Colonic mucosa (tissue), 4 donors: ENCODE measurements around the gene EPHA1. TPM values are rescaled to one million over a fixed set of nuclear protein-coding genes. Genes with fewer than 3 reads are reported as not detected.

Source experiments
- DNase-seq: peaks from one replicate; pipeline ENCODE4 v3.0.0-alpha.2; 2020
- H3K27ac ChIP-seq: fragments of 200-600 bp; one replicate; pipeline ENCODE4 v1.8.0; 2021
- H3K27me3 ChIP-seq: fragments of 200-600 bp; one replicate; pipeline ENCODE4 v1.8.0; 2021
- H3K36me3 ChIP-seq: fragments of 200-600 bp; one replicate; pipeline ENCODE4 v1.8.0; 2021
- H3K4me1 ChIP-seq: fragments of 200-600 bp; one replicate; pipeline ENCODE4 v1.8.0; 2021; ENCODE audit warnings: mild to moderate bottlenecking
- H3K4me3 ChIP-seq: fragments of 200-600 bp; one replicate; pipeline ENCODE4 v1.8.0; 2021
- H3K9ac ChIP-seq, 2 donors: one replicate each; pipeline ENCODE4 v1.7.0; 2013; ENCODE audit warnings: control low read depth in 2 of 2, low read depth in 2 of 2, low read length in 2 of 2
- H3K9me3 ChIP-seq: fragments of 200-600 bp; one replicate; pipeline ENCODE4 v1.8.0; 2021
- intact Hi-C: fragments of 100-400 bp; cut with DNase I; formaldehyde crosslinking; loops from one replicate; pipeline ENCODE4 v1.14.1; 2022
- total RNA-seq, 2 donors: library from RNA; stranded (reverse); fragmentation: NEBNext Ultra II Directional in 1 of 2; extraction: Animal tissue kit (Norgen Biotek cat#: 25700) in 1 of 2; gene quantifications; one replicate each; pipeline ENCODE4 v1.2.1, GENCODE V29; 2021
- TF ChIP-seq, protein P1 (sequence below): fragments of 200-600 bp; IDR thresholded peaks from one replicate; pipeline ENCODE4 v1.8.0; 2022; ENCODE audit warnings: antibody characterized with exemption, mild to moderate bottlenecking
- donor health status: healthy.
- donor health status: DM: no; HTN: no; CAD: no.
- donor health status: DM: no; HTN: no; CAD: no.

The EPHA1 gene
- total RNA-seq, 2 donors from 2014 or later: 16.0 to 18.4 TPM

DNA sequence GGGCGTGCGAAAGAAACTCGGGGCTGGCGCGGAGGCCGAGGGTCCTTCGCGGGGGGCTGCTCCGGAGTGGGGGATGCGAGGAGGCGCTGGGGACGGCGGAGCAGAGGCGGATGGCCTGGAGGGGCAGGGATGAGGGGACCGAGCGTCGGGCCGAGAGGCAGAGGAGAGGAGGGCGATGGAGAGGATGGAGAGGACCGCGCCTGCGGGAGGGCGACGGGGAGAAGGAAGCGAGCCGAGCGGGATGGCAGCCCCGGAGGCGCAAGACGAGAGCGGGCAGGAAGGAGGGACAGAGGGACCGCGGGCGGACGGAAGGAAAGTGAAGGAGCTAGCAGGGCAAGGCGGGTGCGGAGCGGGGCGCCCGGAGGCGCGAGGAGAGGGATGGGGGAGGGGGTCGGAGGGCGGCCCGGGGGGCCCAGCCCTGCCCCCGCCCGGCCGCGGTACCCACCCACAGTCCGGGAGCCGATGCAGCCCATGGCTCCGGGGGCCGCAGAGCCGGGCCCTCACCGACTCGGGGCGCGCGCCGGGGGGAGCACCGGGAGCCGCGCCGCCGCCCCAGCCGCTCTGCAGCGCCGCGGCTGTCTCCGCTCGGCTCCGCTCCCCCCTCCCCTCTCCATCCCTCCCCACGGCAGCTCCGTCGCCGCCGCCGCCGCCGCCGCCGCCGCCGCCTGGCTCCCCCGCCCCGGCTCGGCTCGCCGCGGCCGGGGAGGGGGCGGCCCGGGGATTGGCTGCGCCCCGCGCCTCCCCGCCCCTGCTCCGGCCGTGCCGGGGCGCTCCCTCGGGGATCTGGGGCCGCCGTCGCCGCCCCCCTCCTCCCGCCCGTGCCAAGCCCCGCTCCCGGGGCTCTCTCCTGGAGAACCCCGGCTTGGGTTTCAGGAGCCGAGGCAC, 46.3 kb downstream of the EPHA1 start, which contains the start of gene FAM131B:
TSS of gene FAM131B (minus strand) at position 583 of the 885 bp plus-strand sequence. CDS start at position 473, 110 bp downstream.
- intact Hi-C loops: no loop called here
- H3K27ac ChIP-seq: no peak within 1 kb of the TSS
- TF ChIP-seq, protein P1, sequence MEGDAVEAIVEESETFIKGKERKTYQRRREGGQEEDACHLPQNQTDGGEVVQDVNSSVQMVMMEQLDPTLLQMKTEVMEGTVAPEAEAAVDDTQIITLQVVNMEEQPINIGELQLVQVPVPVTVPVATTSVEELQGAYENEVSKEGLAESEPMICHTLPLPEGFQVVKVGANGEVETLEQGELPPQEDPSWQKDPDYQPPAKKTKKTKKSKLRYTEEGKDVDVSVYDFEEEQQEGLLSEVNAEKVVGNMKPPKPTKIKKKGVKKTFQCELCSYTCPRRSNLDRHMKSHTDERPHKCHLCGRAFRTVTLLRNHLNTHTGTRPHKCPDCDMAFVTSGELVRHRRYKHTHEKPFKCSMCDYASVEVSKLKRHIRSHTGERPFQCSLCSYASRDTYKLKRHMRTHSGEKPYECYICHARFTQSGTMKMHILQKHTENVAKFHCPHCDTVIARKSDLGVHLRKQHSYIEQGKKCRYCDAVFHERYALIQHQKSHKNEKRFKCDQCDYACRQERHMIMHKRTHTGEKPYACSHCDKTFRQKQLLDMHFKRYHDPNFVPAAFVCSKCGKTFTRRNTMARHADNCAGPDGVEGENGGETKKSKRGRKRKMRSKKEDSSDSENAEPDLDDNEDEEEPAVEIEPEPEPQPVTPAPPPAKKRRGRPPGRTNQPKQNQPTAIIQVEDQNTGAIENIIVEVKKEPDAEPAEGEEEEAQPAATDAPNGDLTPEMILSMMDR: no peak
- DNase-seq: no peak
- no peaks in the 10 kb centered on the region for H3K36me3 ChIP-seq
- no peaks in the 10 kb centered on the region for H3K4me1 ChIP-seq
- H3K9me3 ChIP-seq: no peaks in the 10 kb centered on the region
- H3K27me3 ChIP-seq: peaks cover 30% of the 10 kb centered on the region
- H3K9ac ChIP-seq: peak within 1 kb of the TSS in 1 of 2 donors; percentile 24
- peak within 1 kb of the TSS; percentile 52 for H3K4me3 ChIP-seq

DNA sequence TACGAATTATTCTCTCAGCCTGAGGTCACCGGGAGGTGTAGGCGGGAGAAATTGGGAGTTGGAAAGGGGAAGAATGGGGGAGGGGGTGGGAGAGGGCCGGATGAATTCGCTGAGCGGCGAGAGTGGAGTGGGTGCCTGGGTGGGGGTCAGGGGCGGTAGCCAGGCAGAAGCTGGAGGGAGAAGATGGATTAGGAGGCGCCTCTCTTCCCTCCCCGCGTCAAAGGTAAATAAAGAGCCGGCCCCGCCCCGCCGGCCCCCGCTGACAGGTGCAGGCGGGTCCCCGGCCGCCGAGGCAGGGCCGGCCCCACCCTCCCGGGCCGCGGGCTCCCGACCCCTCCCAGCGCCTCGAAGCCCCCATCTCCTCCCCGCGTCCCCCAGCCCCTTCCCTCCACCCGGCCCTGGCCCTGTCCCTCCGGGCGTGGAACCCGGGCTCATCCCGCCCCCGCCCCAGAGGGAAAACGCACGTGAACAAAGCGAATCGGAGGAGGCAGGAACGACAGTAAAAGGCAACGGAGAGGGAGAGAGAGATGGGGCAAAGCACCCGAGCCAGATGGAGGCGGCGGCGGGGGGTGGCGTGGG, 47.0 kb downstream of the EPHA1 start:
- TF ChIP-seq, protein P1: no peak
- peaks cover 30% of the 10 kb centered on the region for H3K27me3 ChIP-seq
- no peaks in the 10 kb centered on the region for H3K4me1 ChIP-seq
- no peak for DNase-seq
- H3K9me3 ChIP-seq: no peaks in the 10 kb centered on the region
- H3K4me3 ChIP-seq: peak overlapping the region; percentile 52
- H3K36me3 ChIP-seq: no peaks in the 10 kb centered on the region
- no peak overlapping the region for H3K27ac ChIP-seq
- H3K9ac ChIP-seq: no peak overlapping the region
- intact Hi-C loops: no loop called here

DNA sequence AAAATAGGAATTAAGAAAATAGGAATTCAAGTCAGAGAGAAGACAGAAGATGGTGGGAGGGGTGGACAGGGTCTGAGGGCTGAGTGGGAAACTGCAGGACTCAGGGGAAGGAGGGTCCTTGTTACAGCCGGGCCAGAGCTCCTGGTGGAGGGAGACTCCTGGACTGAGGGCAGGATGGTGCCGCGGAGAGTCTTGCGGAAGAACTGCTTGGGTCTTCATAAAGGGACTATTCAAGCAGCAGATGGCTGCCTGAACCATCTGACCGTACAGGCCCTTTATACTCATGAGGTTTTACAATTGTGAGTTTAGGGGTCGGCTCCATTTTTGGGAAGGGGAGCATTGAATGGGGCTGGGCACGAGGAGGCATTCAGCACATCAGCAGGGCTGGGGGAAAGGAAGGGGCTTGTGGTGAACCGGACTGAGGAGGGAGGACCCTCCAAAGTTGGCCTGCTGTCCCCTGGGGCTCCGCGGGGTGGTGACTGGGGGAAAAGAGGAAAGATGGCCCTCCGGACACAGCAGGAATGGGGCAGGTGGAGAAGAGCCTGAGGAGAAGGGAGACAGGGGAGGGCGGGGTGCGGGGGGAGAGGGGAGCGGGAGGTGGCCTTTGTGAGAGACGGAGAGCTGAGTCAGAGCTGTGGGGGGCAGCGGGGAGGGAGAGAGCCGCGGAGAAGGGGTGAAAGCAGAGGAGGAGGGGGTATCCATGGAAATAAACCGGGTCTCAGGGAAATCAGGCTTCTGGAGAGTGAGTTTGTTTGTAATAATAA, 47.7 kb downstream of the EPHA1 start:
- Histone ChIP-seq H3K36me3 (no peaks in the 10 kb centered on the region), H3K4me1 (no peaks in the 10 kb centered on the region), H3K9ac (no peak overlapping the region), H3K4me3 (no peak overlapping the region), H3K27me3 (peaks cover 30% of the 10 kb centered on the region), H3K27ac (no peak overlapping the region), H3K9me3 (no peaks in the 10 kb centered on the region)
- TF ChIP-seq, protein P1: no peak
- intact Hi-C loops: no loop called here
- DNase-seq: no peak

DNA sequence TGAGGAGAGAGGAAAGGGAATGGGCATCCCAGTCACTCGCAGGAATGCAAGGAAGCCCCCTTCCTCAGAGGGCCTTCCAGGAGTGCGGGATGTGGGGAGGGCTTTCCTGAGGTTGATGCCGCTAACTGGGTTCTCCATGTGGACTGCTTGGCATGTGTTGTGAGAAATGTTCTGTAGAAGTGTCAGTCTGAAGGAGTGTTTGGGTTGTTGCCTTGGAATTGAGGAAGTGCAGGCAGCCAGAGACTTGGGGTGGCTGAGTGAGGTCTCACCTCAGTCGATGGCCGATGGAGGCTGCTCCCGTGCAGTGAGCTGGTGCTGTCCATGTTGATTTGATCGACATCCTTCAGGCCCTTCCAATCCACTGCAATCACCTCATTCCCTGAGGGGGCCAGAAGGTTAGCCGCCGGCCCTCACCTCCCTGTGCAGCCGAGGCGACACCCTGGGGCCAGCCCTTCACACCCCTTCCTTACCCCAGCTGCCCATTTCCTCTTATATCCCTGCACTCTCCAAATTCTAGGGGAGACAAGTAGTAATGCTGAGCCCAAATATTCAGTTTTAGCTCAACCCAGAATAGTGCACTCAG, 48.8 kb downstream of the EPHA1 start:
- H3K27me3 ChIP-seq: peaks cover 30% of the 10 kb centered on the region
- H3K9ac ChIP-seq: no peak overlapping the region
- no peaks in the 10 kb centered on the region for H3K36me3 ChIP-seq
- H3K9me3 ChIP-seq: no peaks in the 10 kb centered on the region
- intact Hi-C loops: no loop called here
- H3K4me3 ChIP-seq: no peak overlapping the region
- TF ChIP-seq, protein P1: no peak
- DNase-seq: no peak
- no peaks in the 10 kb centered on the region for H3K4me1 ChIP-seq
- no peak overlapping the region for H3K27ac ChIP-seq

DNA sequence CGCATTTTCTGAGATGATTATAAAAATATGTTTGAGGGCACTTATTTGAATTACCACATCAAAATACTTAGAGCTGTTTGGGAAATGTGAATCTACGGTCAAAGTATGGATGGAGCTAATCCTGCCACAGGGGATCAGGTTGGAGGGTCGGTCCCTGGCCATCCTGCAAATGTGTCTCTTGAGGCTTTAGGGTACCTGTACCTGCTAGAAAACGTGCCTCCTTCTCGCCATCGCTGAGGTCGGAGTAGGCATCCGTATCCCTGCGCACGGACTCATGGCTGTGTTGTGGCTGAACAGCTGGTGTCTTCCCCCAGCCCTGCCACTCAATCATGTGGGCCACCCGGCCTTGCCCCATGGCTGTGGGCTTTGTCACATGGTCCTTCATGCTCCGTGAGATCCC, 50.0 kb downstream of the EPHA1 start:
- Histone ChIP-seq H3K27ac (no peak overlapping the region), H3K36me3 (no peaks in the 10 kb centered on the region), H3K9me3 (no peaks in the 10 kb centered on the region), H3K4me1 (no peaks in the 10 kb centered on the region), H3K27me3 (peaks cover 26% of the 10 kb centered on the region), H3K4me3 (no peak overlapping the region), H3K9ac (no peak overlapping the region)
- TF ChIP-seq, protein P1: no peak
- no peak for DNase-seq
- intact Hi-C loops: no loop called here
